A673 (cell line): Measurements from ENCODE around the gene SLC27A4. TPM values are rescaled to one million over a fixed set of nuclear protein-coding genes. Genes with fewer than 3 reads are reported as not detected.

Experiments used
- BruUV-seq: library from RNA; stranded (reverse); fragments of 400-500 nt; replicated peaks from 2 replicates; lab custom pipeline; 2021; lab: Mats Ljungman, UMichigan
- CTCF ChIA-PET: fragments of 300-600 bp; sonication (Branson Sonifier 250); formaldehyde crosslinking; loops from one replicate; lab custom pipeline; 2022; ENCODE audit warnings: antibody characterized with exemption; lab: Charles Lee
- POLR2A ChIA-PET: fragments of 300-600 bp; sonication (Branson Sonifier 250); formaldehyde crosslinking; loops from one replicate; lab custom pipeline; 2022; ENCODE audit warnings: antibody characterized with exemption; ENCODE audit not compliant: low non-redundant PET; lab: Charles Lee
- DNase-seq: peaks from one replicate; pipeline ENCODE4 v3.0.0-alpha.2; 2015; ENCODE audit warnings: low spot score
- H3K27ac ChIP-seq: fragments of 200-600 bp; sonication (generic); 2 replicates; pipeline ENCODE4 v1.5.1; 2016; ENCODE audit warnings: mixed run types, low read depth, mild to moderate bottlenecking, mixed read lengths, antibody characterized with exemption, low read length; ENCODE audit not compliant: poor library complexity, severe bottlenecking
- H3K27me3 ChIP-seq: fragments of 200-600 bp; sonication (generic); replicated peaks from 2 replicates; pipeline ENCODE4 v1.6.1; 2017; ENCODE audit warnings: mixed run types, low read depth, mild to moderate bottlenecking, mixed read lengths, antibody characterized with exemption, low read length; ENCODE audit not compliant: insufficient read depth, poor library complexity
- H3K36me3 ChIP-seq: fragments of 200-600 bp; sonication (generic); 2 replicates; pipeline ENCODE4 v1.6.1; 2016; ENCODE audit warnings: mixed run types, mild to moderate bottlenecking, mixed read lengths, antibody characterized with exemption, low read length; ENCODE audit not compliant: insufficient read depth, poor library complexity, severe bottlenecking
- H3K4me1 ChIP-seq: fragments of 200-600 bp; sonication (generic); 2 replicates; pipeline ENCODE4 v1.6.1; 2017; ENCODE audit warnings: mixed run types, mild to moderate bottlenecking, mixed read lengths, antibody characterized with exemption, low read length; ENCODE audit not compliant: insufficient read depth, poor library complexity, severe bottlenecking
- H3K4me3 ChIP-seq: fragments of 200-600 bp; sonication (generic); 2 replicates; pipeline ENCODE4 v1.5.1; 2016; ENCODE audit warnings: low read depth, mixed run types, mild to moderate bottlenecking, mixed read lengths, low read length; ENCODE audit not compliant: poor library complexity, severe bottlenecking
- H3K9me3 ChIP-seq: fragments of 200-600 bp; sonication (generic); 2 replicates; pipeline ENCODE4 v1.6.1; 2016; ENCODE audit warnings: mixed run types, low read depth, mild to moderate bottlenecking, mixed read lengths, antibody characterized with exemption, low read length; ENCODE audit not compliant: poor library complexity, severe bottlenecking
- CTCF ChIP-seq: fragments of 300-800, 200-600 bp; sonication (generic); conservative IDR thresholded peaks from 2 replicates; pipeline ENCODE4 v1.5.1; 2017; ENCODE audit warnings: low read depth, mild to moderate bottlenecking, antibody characterized with exemption, low read length, moderate library complexity, mixed read lengths
- EZH2 ChIP-seq: fragments of 200-600 bp; sonication (generic); IDR thresholded peaks from 2 replicates; pipeline ENCODE4 v1.6.1; 2017; ENCODE audit warnings: borderline replicate concordance, low read depth, mild to moderate bottlenecking, mixed read lengths, antibody characterized with exemption, low read length; ENCODE audit not compliant: poor library complexity, severe bottlenecking
- intact Hi-C: fragments of 100-400 bp; cut with micrococcal nuclease; formaldehyde crosslinking; loops from one replicate; pipeline ENCODE4 v1.10.0; 2022; ENCODE audit not compliant: unreplicated experiment
- total RNA-seq: library from RNA; stranded (reverse); gene quantifications from 2 replicates; pipeline ENCODE4 v1.2.3, GENCODE V29; 2021

Gene SLC27A4
- total RNA-seq, 1 experiment from 2014 or later: 39.1 TPM

- peak overlapping the region; percentile 91 for H3K4me3 ChIP-seq
- CTCF ChIA-PET: interaction anchor here (0.5 kb wide), 1 partner anchor 39 kb away, joined by 3 read pairs; no protein-coding TSS in a partner anchor
- peak overlapping the region; percentile 77 for H3K27ac ChIP-seq
- no peaks in the 10 kb centered on the region for H3K9me3 ChIP-seq
- intact Hi-C loops: no loop called here
- no peak for TF ChIP-seq CTCF
- TF ChIP-seq EZH2: no peak
- DNase-seq: no peak
- BruUV-seq: no TSS peak
- H3K27me3 ChIP-seq: no peaks in the 10 kb centered on the region
- POLR2A ChIA-PET: no interaction called here
- H3K36me3 ChIP-seq: no peaks in the 10 kb centered on the region
- H3K4me1 ChIP-seq: peaks cover 6% of the 10 kb centered on the region
Observed at GRCh38 chr9:128372188-128372641, 31.9 kb downstream of the SLC27A4 start.

- BruUV-seq: no TSS peak
- no peak for DNase-seq
- TF ChIP-seq EZH2: no peak
- no peak for TF ChIP-seq CTCF
- peaks cover under 1% of the 10 kb centered on the region for H3K36me3 ChIP-seq
- no peak overlapping the region for H3K27ac ChIP-seq
- no peak overlapping the region for H3K4me3 ChIP-seq
- H3K27me3 ChIP-seq: no peaks in the 10 kb centered on the region
- intact Hi-C loops: no loop called here
- ChIA-PET POLR2A (no interaction called here), CTCF (interaction anchor here (0.5 kb wide), 1 partner anchor 38 kb away, joined by 3 read pairs; no protein-coding TSS in a partner anchor)
- H3K4me1 ChIP-seq: peaks cover 6% of the 10 kb centered on the region
- no peaks in the 10 kb centered on the region for H3K9me3 ChIP-seq
Observed at GRCh38 chr9:128372784-128373183, 32.5 kb downstream of the SLC27A4 start.

GRCh38 chr9:128374221-128374675, 33.9 kb downstream of the SLC27A4 start:
- H3K4me3 ChIP-seq: no peak overlapping the region
- TF ChIP-seq CTCF (no peak), EZH2 (no peak)
- peaks cover 4% of the 10 kb centered on the region for H3K36me3 ChIP-seq
- CTCF ChIA-PET: no interaction called here
- no peaks in the 10 kb centered on the region for H3K27me3 ChIP-seq
- BruUV-seq: no TSS peak
- POLR2A ChIA-PET: no interaction called here
- no peak for DNase-seq
- H3K9me3 ChIP-seq: no peaks in the 10 kb centered on the region
- H3K27ac ChIP-seq: no peak overlapping the region
- intact Hi-C loops: no loop called here
- H3K4me1 ChIP-seq: peaks cover 6% of the 10 kb centered on the region
